Endometrium (tissue), 2 donors: ENCODE data around the gene SUSD2.
A peak's percentile ranks its signal among the peaks of the same experiment; 100 is the strongest.
"Not testable (repeated sequence)": the region's sequence is repeated elsewhere in the genome, so short reads cannot be mapped to it uniquely, and the experiment has no call there.

ENCODE experiments used
- FAIRE-seq: peaks from 2 replicates; lab custom pipeline; 2012; peaks lifted over from hg19 to GRCh38; lab: Jason Lieb, UNC
- donor health status: control.
- donor health status: control.

SUSD2 gene

DNA sequence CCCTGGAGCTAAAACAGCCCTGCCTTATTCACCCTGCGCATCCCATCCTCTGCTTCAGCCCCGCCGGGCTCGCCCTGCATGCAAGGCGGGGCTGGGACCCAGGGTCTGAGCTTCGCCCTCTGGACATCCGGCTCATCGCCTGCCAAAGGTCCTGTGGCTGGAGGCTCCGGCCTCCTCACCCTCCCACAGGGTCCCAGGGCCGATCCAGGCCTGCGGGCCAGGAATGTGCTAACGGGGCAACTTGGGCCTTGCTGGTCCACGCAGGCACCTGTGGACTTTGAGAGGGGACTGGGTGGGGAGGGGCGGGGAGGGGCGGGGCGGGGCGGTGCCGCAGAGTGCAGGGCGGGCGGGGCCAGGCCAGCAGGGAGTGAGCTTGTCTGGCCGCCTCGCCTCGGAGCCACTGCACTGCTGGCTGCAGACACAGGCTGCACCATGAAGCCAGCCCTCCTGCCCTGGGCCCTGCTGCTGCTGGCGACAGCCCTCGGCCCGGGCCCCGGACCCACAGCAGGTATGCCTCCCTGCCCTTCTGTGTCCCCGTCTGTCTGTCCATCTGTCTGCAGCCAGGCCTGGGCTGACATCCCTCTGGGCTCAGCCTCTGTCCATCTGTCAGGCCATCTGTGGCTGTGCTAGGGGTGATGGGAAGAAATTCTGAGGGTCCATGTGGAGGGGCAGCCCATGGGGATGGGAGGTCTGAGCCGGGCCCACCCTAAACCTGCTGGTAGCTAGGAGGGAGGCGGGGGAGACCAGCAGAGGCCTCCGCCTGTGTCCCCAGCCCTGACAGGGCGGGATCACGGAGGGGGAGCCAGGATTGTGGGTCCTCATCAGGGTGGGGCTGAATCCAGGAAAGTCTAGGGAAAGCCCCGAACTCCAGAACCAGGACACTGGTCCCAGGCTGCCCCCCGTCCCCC lies at the start of gene SUSD2:
Gene SUSD2 (plus strand): TSS at position 400 of the 908 bp plus-strand sequence. CDS start 33 bp downstream, at position 433.
- FAIRE-seq, result no peak

DNA sequence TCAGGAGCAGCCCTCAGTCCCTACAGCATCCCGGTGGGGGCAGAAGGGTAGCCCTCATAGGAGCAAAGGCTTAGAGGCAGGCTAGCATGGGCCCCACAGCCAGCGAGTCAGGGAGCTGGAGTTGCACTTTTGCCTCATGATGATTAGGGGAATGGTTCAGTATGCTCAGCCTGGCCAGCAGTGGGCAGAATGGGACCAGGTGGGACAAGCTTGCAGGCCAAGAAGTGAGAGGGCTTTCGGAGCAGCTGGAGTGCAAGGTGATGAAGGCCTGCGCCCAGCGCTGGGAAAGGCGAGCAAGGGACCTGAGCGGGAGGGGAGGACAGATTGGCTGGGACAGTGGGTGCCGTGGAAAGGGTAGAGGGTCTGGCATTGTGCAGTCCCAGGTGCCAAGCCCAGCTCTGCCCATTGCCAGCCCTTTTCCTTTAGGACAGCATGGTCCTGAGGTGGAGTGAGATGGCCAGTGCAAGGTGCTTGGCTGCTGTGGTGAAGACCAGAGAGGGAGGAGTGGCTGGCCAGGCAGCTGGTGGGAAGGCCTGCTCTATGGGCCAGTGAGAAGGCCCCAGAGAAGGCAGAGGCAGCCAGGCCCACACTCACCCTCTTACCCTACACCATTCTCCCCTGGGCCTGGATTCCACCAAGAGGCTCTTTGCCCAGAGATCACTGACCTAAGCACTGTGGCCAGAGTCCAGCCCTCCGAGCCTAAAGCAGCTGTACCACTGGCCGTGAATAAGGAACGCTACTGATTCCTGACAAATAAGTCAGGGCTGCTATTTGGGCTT lies 47.9 kb upstream of the SUSD2 start:
- FAIRE-seq, result no peak

DNA sequence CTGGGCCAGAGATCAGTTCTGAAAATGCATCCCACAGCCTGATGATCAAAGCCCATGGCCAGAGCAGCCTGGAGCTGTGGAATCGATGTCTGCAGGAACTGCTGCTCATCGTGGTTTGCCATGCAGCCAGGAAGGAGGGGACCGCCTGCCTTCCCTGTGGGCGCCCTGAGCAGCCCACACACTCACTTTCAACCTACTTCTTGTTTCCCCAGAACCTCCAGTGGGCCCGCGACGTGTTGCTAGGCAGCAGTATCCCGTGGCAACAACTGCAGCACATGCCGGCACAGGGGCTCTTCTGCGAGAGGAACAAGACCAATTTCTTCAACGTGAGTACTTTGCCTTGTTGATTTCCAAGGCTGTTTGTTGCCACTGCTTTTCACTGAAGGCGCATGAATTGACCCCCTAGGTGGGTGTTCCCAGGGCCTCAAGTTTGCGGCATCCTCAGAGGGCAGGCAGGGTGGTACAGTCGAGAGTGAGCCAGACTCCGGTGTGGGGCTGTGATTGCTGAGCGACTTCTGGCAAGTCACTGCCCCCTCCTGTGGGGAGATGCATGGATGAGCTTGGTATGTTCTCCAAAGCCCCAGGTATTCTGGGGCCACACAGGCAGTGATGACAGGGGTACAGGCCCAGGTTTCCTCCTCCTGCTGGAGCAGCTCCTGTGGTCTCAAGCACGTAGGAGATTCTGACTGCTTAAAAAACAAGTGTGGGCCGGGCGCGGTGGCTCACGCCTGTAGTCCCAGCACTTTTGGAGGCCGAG lies 47.0 kb upstream of the SUSD2 start:
- no peak for FAIRE-seq

DNA sequence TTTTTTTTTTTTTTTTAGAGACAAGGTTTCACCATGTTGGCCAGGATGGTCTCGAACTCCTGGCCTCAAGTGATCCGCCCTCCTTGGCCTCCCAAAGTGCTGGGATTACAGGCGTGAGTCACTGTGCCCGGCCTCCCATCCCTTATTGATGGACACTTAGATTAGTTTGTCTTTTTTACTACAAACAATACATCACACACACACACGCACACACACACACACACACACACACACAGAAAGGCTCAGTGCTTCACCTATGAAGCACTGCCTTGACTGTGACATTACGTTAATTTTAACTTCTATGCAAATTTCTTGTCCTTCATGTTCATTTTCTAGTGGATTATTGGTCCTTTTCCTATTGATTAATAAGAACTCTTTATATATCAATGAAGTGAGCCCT lies 44.8 kb upstream of the SUSD2 start:
- FAIRE-seq, result not testable (repeated sequence)

DNA sequence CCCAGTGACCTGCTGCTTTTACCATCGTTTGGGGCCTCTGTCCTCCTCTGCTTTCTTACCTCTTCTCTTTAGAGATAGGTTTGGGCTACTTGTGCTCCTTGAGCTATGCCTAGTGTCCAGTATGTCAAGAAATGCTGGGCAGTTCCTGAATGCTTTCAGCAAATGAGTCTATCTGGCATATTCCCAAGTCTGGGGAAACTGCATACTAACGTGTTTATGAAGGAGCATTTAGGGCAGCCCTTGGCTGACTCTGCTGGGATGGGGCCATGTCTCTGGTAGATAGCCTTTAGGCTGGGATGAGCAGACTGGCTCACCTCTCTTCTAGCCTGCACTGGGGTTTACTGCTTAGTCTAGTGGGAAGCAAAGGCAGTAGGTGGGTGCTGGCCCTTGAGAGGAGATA lies 43.7 kb upstream of the SUSD2 start:
- no peak for FAIRE-seq

- FAIRE-seq, result no peak
Measured at GRCh38 chr22:24138649-24139420, 42.5 kb upstream of the SUSD2 start.

GRCh38 chr22:24140357-24140756 lies 40.9 kb upstream of the SUSD2 start:
- FAIRE-seq, result no peak

- no peak for FAIRE-seq
Measured at GRCh38 chr22:24141586-24141985, 39.7 kb upstream of the SUSD2 start.

GRCh38 chr22:24142241-24142640 lies 39.0 kb upstream of the SUSD2 start:
- FAIRE-seq, result no peak

GRCh38 chr22:24142831-24143230 lies 38.5 kb upstream of the SUSD2 start:
- FAIRE-seq, result no peak

- no peak for FAIRE-seq
Measured at GRCh38 chr22:24144056-24144777, 37.1 kb upstream of the SUSD2 start.

DNA sequence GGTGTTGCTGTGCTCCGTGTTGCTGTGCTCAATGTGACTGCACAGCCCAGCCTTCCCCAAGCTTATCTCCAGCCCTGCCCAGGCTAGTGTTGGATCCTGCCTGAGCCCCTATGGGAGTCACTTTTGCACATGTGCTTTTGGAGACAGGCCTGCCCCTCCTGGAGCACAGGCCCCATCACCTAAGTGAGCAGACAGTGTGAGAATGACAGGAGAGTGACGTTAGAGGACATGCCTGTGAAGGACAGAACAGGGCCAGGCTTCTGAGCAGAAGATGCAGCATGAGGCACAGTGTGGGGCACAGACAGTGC lies 36.6 kb upstream of the SUSD2 start:
- no peak for FAIRE-seq

DNA sequence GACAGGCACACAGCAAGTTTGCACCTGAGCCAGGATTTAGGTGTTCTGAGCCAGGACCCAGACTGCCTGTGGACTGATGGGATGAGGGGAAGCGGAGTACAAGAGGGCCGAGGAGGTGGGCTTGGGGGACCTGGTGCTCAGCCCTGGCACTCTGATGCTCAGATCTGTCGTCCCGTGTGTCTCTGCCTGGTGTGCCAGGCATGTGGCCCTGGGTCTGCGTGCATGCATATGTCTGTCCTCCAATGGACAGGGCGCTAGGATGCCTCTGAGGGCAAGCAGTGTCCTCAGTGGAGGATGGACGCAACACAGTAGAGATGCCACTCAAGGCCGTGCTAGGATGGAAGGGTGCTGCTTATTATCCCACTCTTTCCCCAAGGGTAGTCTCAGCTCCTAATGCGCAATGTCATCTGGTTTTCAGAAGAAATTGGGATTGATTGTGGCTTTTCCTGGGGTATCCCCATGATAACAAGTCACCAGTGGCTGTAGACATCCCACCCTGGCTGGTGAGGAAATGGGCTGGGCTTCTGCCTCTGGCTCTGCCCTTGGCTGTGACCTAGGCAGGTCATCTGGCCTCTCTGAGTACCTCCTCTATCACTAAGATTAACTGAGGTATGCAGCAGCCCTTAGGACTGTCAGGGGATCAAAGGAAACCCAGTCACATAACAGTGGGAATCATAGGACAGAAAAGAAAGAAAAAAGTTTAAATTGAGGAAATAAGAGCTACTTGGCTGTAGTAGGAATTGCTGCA lies 35.7 kb upstream of the SUSD2 start:
- no peak for FAIRE-seq

DNA sequence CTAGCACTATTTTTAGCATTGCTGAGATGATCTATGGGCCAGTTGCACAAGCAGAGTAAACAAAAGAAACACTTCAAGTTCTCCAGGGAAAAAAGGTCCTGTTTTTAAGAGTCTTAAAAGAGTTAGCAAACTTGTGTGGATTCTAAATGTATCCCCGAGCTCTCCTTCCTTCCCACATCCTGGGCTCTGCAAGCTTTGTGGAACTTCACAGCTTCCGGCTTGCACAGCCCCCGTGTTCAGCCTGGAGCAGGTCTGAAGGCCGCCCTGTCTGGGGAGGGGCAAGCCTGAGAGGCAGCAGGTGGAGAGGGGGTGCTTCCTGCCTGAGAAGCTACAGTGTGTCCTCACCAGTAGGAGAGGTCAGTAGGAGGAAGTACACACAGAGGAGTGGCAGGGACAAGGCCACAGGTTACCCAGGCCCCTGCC lies 35.1 kb upstream of the SUSD2 start:
- FAIRE-seq, result peak; percentile 50

DNA sequence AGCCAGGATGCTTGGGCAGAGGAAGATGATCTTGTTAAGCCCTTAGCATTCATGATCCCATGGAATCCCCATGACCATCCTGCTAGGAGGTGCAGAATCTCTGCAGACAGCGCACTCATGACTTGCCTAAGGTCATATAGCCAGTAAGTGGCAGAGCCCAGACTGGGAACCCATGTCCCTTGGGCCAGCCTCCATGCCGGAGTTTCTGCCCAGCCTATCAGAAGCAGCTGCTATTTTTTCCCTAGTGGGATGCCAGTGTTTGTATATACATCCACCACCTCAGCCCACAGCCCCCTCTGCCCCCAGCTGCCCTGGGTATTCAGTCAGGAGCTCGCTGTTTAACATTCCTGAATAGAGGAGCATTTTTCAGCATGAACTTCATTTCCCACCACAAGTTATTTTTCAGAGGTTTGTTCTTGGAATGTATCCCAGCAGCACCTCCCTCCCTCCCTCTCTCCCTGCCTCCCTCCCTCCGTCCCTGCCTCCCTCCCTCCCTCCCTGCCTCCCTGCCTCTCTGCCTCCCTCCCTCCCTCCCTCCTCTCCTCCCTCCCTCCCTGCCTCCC lies 34.4 kb upstream of the SUSD2 start:
- no peak for FAIRE-seq

- FAIRE-seq, result no peak
Measured at GRCh38 chr22:24147666-24148065, 33.6 kb upstream of the SUSD2 start.

DNA sequence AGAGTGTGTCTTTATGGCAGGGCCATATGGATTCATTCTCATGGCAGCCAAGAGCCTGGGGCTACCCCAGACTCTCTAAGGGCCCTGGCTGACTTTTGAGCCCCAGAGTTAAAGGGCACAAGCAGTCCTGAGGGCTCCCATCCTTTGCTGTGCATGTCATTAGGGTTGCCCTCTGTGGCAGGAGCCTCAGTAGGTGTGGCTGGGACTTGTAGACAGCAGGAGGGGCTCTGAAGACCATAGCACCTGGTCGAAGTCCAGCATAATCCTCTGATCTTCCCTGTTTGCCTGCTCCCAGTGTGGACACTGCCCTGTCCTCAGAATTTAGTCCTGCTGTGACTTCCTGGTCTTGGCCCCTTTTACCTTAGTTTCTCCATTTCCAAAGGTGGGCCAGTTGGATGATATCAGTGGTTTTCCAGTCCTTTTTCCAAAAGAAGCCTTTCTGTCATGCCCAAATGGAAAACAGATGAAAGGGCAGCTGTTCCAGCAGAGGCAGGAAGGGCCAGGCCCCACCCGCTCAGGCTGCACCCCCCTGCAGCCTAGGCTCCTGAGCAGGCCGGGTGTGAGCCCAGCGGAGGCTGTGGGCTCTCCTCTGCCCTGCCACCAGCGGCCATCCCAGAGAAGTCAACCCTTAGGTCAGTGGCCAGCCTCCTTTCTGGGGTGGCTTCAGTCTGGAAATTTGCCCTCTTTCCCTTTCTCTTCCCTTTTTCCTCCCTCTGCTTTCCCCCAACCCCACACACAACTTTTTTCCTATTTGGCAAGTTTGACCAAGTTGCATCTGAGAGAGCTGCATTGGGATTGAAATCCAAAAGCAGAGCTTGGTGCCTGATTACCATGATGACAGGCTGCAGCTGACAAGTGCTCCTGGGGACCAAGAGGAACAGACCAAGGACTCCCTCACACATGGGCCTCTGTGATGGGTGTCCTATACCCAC lies 32.8 kb upstream of the SUSD2 start:
- FAIRE-seq, result no peak

DNA sequence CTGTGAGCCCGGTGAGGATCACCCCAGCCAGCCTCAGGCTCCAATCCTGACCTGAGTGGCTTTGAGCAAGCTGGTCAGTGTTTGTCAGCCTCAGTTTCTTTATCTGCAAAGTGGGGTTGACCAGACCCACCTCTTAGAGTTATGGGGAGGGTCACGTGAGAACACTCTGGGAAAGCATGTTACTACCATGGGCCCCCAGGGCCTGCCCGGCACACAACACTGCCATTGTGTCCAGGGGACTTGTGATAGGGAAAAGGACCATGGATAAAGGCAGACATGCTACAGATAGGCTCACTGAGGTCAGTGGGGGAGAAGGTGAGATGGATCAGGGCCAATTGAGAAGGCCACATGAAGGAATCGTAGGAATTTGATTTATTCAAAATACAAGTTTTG lies 32.1 kb upstream of the SUSD2 start:
- no peak for FAIRE-seq

DNA sequence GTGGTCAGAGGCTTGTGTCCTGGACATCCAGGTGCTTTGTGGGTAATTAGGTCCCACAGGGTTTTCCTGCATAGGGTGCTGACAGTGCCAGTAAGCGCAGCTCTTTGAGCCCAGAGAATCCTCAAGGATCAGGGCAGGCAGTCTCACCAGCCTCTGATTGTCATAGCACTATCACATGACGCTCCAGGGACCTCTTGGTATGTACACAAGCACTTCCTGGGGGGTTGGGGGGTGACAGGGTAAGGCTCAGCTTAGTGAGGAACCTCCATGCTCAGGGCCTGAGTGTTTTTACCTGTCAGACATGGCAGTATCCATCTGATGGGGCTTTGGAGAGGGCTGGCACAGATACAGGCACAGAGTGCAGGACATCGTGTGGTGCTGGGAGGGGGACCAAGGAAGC lies 27.9 kb upstream of the SUSD2 start:
- FAIRE-seq, result no peak
